PC-9 (cell line): Measurements from ENCODE around the gene NDUFS6. TPM values are rescaled to one million over a fixed set of nuclear protein-coding genes. Genes with fewer than 3 reads are reported as not detected.

Experiments
- BruUV-seq: library from RNA; stranded (reverse); fragments of 400-500 nt; replicated peaks from 2 replicates; lab custom pipeline; 2021; lab: Mats Ljungman, UMichigan
- CTCF ChIA-PET: fragments of 300-600 bp; sonication (Branson Sonifier 250); formaldehyde crosslinking; loops from one replicate; lab custom pipeline; 2022; ENCODE audit warnings: antibody characterized with exemption; lab: Charles Lee
- POLR2A ChIA-PET: fragments of 300-600 bp; sonication (Branson Sonifier 250); formaldehyde crosslinking; loops from one replicate; lab custom pipeline; 2022; ENCODE audit warnings: antibody characterized with exemption; ENCODE audit not compliant: unreplicated experiment; lab: Charles Lee
- DNase-seq, 2 experiments: peaks; one replicate each; pipeline versions ENCODE4 v3.0.0 to v3.0.0-alpha.2; 2015 to 2022; ENCODE audit warnings: mixed read lengths in 1 of 2
- H2AFZ ChIP-seq: fragments of 200-600 bp; sonication (generic); 2 replicates; pipeline ENCODE4 v1.8.1; 2017; ENCODE audit warnings: antibody characterized with exemption
- H3F3A ChIP-seq: fragments of 200-600 bp; sonication (generic); 2 replicates; pipeline ENCODE4 v1.8.1; 2017; ENCODE audit warnings: antibody characterized with exemption, mild to moderate bottlenecking, low read depth; ENCODE audit not compliant: insufficient read depth
- H3K27ac ChIP-seq: fragments of 200-600 bp; sonication (generic); 2 replicates; pipeline ENCODE4 v1.6.1; 2016; ENCODE audit warnings: mixed run types
- H3K27me3 ChIP-seq: fragments of 200-600 bp; sonication (generic); 2 replicates; pipeline ENCODE4 v1.6.1; 2016; ENCODE audit warnings: low read depth, mixed run types; ENCODE audit not compliant: insufficient read depth
- H3K36me3 ChIP-seq: fragments of 200-600 bp; sonication (generic); 2 replicates; pipeline ENCODE4 v1.6.1; 2016; ENCODE audit warnings: low read depth, mixed run types
- H3K4me1 ChIP-seq: fragments of 200-600 bp; sonication (generic); replicated peaks from 2 replicates; pipeline ENCODE4 v1.6.1; 2016; ENCODE audit warnings: mixed run types; ENCODE audit not compliant: insufficient read depth
- H3K4me2 ChIP-seq: fragments of 200-600 bp; sonication (generic); 2 replicates; pipeline ENCODE4 v1.6.1; 2017; ENCODE audit warnings: mixed run types
- H3K4me3 ChIP-seq: fragments of 200-600 bp; sonication (generic); 2 replicates; pipeline ENCODE4 v1.6.1; 2016; ENCODE audit warnings: mixed run types
- H3K79me2 ChIP-seq: fragments of 200-600 bp; sonication (generic); 2 replicates; pipeline ENCODE4 v1.6.1; 2017; ENCODE audit warnings: low read depth, mixed run types
- H3K9me2 ChIP-seq: fragments of 200-600 bp; sonication (generic); 2 replicates; pipeline ENCODE4 v1.8.1; 2017; ENCODE audit warnings: mild to moderate bottlenecking; ENCODE audit not compliant: insufficient read depth
- H3K9me3 ChIP-seq: fragments of 200-600 bp; sonication (generic); 2 replicates; pipeline ENCODE4 v1.8.1; 2016; ENCODE audit warnings: low read depth; ENCODE audit not compliant: insufficient read depth
- H4K20me1 ChIP-seq: fragments of 200-600 bp; sonication (generic); 2 replicates; pipeline ENCODE4 v1.8.1; 2017; ENCODE audit not compliant: insufficient read depth
- EZH2 ChIP-seq: fragments of 200-600 bp; sonication (generic); IDR thresholded peaks from 2 replicates; pipeline ENCODE4 v1.8.0; 2017; ENCODE audit warnings: antibody characterized with exemption, low read depth
- intact Hi-C: fragments of 100-400 bp; cut with micrococcal nuclease; formaldehyde crosslinking; loops from one replicate; pipeline ENCODE4 v1.10.0; 2022; ENCODE audit not compliant: unreplicated experiment
- total RNA-seq: library from RNA; stranded (reverse); gene quantifications from 2 replicates; pipeline ENCODE4 v1.2.3, GENCODE V29; 2021
- TF ChIP-seq, protein P1 (sequence below): fragments of 200-600 bp; sonication (generic); conservative IDR thresholded peaks from 2 replicates; pipeline ENCODE4 v1.6.1; 2017; ENCODE audit warnings: mixed run types, antibody characterized with exemption, mild to moderate bottlenecking, moderate library complexity

NDUFS6 gene
- total RNA-seq, 1 experiment from 2014 or later: 153 TPM

DNA sequence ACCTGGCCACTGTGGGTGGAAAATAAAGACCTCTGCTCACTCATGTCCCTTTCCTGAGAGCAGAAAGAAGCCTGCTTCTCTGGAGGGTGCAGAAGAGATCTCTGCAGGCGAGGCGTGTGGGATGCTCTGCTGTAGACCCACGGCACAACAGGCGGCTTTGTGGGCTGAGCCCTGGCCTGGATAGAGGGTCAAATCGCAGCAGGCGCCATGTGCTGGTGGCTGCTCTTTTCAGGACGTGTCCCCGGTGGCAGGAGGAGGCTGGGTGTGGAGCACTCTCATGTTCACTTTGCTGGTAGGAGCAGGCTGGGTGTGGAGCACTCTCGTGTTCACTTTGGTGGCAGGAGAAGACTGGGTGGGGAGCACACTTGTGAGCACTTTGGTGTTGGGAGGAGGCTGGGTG is 46.4 kb downstream of the NDUFS6 start:
- no peak overlapping the region for H3K27ac ChIP-seq
- no peaks in the 10 kb centered on the region for H3F3A ChIP-seq
- no peak overlapping the region for H3K4me3 ChIP-seq
- H3K9me3 ChIP-seq: no peaks in the 10 kb centered on the region
- H3K4me2 ChIP-seq: no peak overlapping the region
- no peaks in the 10 kb centered on the region for H4K20me1 ChIP-seq
- POLR2A ChIA-PET: no interaction called here
- no peaks in the 10 kb centered on the region for H3K36me3 ChIP-seq
- intact Hi-C loops: no loop called here
- no peak for DNase-seq
- TF ChIP-seq, protein P1, sequence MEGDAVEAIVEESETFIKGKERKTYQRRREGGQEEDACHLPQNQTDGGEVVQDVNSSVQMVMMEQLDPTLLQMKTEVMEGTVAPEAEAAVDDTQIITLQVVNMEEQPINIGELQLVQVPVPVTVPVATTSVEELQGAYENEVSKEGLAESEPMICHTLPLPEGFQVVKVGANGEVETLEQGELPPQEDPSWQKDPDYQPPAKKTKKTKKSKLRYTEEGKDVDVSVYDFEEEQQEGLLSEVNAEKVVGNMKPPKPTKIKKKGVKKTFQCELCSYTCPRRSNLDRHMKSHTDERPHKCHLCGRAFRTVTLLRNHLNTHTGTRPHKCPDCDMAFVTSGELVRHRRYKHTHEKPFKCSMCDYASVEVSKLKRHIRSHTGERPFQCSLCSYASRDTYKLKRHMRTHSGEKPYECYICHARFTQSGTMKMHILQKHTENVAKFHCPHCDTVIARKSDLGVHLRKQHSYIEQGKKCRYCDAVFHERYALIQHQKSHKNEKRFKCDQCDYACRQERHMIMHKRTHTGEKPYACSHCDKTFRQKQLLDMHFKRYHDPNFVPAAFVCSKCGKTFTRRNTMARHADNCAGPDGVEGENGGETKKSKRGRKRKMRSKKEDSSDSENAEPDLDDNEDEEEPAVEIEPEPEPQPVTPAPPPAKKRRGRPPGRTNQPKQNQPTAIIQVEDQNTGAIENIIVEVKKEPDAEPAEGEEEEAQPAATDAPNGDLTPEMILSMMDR: no peak
- TF ChIP-seq EZH2: no peak
- H3K79me2 ChIP-seq: no peaks in the 10 kb centered on the region
- no peaks in the 10 kb centered on the region for H3K4me1 ChIP-seq
- H3K27me3 ChIP-seq: peaks cover 92% of the 10 kb centered on the region
- no peaks in the 10 kb centered on the region for H3K9me2 ChIP-seq
- H2AFZ ChIP-seq: no peak overlapping the region
- no TSS peak for BruUV-seq
- CTCF ChIA-PET: no interaction called here

DNA sequence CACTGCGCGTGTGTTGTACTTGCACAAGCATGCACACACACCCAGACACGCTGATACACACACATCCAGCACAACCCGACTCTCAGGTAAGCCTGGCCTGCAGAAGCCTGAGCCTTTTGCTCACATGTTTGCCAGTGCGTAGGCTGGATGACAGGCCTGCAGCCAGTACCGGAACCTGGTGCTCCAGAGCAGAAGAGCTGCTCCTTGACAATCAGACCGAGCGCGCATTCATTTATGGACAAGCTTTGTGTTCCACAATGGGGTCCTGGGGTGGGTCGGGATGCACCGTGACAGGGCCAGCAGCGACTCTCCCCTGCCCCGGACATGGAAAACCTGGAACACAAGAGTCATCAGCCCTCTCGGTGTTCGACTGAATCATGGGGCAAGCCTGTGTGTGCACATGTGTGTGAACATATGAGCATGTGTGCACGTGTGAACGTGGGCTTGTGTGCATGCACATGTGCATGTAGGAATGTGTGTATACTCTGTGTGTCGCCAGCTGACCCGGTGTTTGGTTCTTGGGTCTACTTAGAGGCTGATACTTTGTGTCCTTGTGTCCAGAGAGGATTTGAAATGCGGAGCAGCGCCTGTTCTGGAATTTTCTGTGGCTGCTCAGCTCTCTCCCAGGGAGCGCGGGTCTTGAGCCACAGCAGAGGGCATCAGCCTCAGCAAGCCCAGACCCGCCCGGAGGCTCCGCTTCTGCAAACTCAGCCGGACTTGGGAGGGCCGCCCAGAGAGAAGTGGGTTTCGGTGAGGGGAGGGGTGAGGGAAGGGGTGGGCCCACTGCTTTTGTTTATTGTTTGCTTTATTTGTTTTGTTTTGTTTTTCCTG is 49.3 kb downstream of the NDUFS6 start:
- H3K79me2 ChIP-seq: no peaks in the 10 kb centered on the region
- no peaks in the 10 kb centered on the region for H3K36me3 ChIP-seq
- DNase-seq: no peak
- H3K27ac ChIP-seq: no peak overlapping the region
- no peaks in the 10 kb centered on the region for H3F3A ChIP-seq
- no peak for TF ChIP-seq EZH2
- TF ChIP-seq, protein P1: no peak
- peaks cover 97% of the 10 kb centered on the region for H3K27me3 ChIP-seq
- H3K4me3 ChIP-seq: no peak overlapping the region
- intact Hi-C loops: no loop called here
- H3K9me2 ChIP-seq: no peaks in the 10 kb centered on the region
- BruUV-seq: no TSS peak
- CTCF ChIA-PET: no interaction called here
- H3K9me3 ChIP-seq: no peaks in the 10 kb centered on the region
- POLR2A ChIA-PET: no interaction called here
- H4K20me1 ChIP-seq: no peaks in the 10 kb centered on the region
- H3K4me2 ChIP-seq: no peak overlapping the region
- H3K4me1 ChIP-seq: no peaks in the 10 kb centered on the region
- no peak overlapping the region for H2AFZ ChIP-seq

DNA sequence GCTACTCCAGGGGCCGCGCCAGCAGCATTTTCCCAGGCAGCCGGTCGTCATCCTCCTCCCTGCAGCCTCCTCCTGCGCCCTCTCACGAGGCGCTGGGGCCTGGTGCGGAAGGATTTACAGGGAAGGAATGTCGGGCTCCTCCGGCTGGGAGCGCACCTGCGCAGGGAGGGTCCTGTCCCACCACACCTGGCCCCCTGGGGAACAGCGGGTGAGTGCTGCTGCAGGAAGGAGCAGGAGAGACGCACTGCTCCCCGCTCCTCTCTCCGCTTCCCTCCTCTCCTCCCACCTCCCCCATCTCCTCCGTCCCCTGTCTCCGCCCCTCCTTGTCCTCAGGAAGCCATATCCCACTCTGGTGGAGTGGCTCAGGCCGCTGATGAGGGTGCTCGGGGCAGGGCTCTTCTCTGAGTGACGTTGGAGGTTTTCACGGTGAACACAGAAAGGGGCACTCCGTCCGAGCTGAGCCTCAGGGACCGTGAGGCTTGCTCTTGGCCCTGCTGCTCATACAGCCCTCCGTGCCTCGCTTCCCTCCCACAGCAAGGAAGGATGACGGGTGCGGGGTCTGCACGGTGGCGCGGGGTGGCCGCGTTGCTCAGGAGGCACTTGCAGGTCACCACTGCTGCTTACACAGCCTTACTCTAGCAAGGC is 50.2 kb downstream of the NDUFS6 start:
- peak; percentile 56; the same call in 1 of the 2 replicates for TF ChIP-seq EZH2
- TF ChIP-seq, protein P1: no peak
- Histone ChIP-seq H3K79me2 (no peaks in the 10 kb centered on the region), H3K36me3 (no peaks in the 10 kb centered on the region), H3K9me2 (no peaks in the 10 kb centered on the region), H3K27me3 (peaks cover 98% of the 10 kb centered on the region), H3K27ac (no peak overlapping the region), H3F3A (no peaks in the 10 kb centered on the region), H3K4me2 (no peak overlapping the region), H2AFZ (no peak overlapping the region), H4K20me1 (no peaks in the 10 kb centered on the region), H3K4me3 (no peak overlapping the region), H3K4me1 (no peaks in the 10 kb centered on the region), H3K9me3 (no peaks in the 10 kb centered on the region)
- ChIA-PET POLR2A (no interaction called here), CTCF (no interaction called here)
- no peak for DNase-seq
- BruUV-seq: no TSS peak
- intact Hi-C loops: no loop called here
